NT2/D1 (cell line): Measurements from ENCODE around the gene CEMP1.

Source experiments
- SUZ12 ChIP-seq: IDR thresholded peaks from 2 replicates; pipeline ENCODE4 v1.6.1; 2011; ENCODE audit not compliant: insufficient read length, insufficient read depth; ENCODE audit errors: extremely low read depth
- YY1 ChIP-seq: IDR thresholded peaks from 2 replicates; pipeline ENCODE4 v1.6.1; 2011; ENCODE audit not compliant: insufficient read length, insufficient read depth

GRCh38 chr16:2501946-2502895 lies 29.0 kb downstream of the CEMP1 start:
- no peak for TF ChIP-seq YY1
- no peak for TF ChIP-seq SUZ12
